K562 (cell line): Measurements from ENCODE around the gene CECR2. TPM values are rescaled to one million over a fixed set of nuclear protein-coding genes. Genes with fewer than 3 reads are reported as not detected.

Experiments
- ATAC-seq: fragments of 200-7000 bp; cut with Tn5 transposase; 3 replicates; pipeline ENCODE4 v1.9.1; 2020; ENCODE audit warnings: moderate library complexity
- BruUV-seq: library from RNA; stranded (reverse); fragments of 400-500 nt; replicated peaks from 2 replicates; lab custom pipeline; 2021; lab: Mats Ljungman, UMichigan
- CTCF ChIA-PET: fragments of 300-600 bp; formaldehyde crosslinking; extraction: SDS; loops from one replicate; lab custom pipeline; 2021; ENCODE audit warnings: low intra/inter-chr PET ratio; lab: Yijun Ruan, JAX
- POLR2A ChIA-PET: fragments of 300-600, 350-650 bp; sonication (Branson Sonifier 250); formaldehyde crosslinking; extraction: SDS; loops from one replicate; lab custom pipeline; 2021; ENCODE audit warnings: antibody characterized with exemption, inconsistent platforms; lab: Yijun Ruan, JAX
- DNase-seq, 4 experiments: peaks; one replicate each; pipeline versions ENCODE4 v3.0.0 to v3.0.0-alpha.2; 2011 to 2018; ENCODE audit warnings: low spot score in 3 of 4, mixed read lengths in 3 of 4; ENCODE audit errors: extremely low read depth in 1 of 4
- FAIRE-seq: peaks from 2 replicates; lab custom pipeline; 2011; peaks lifted over from hg19 to GRCh38; lab: Jason Lieb, UNC
- H2AFZ ChIP-seq: 2 replicates; pipeline ENCODE4 v1.6.0; 2011; ENCODE audit warnings: low read depth, low read length, control low read depth, inconsistent platforms
- H3K27ac ChIP-seq: fragments of 200-600 bp; 3 replicates; pipeline ENCODE4 v1.8.0; 2011; ENCODE audit warnings: low read depth, mild to moderate bottlenecking, control low read depth, inconsistent platforms, low read length, moderate library complexity, mixed read lengths; ENCODE audit errors: extremely low read depth
- H3K27me3 ChIP-seq, 2 experiments: fragments of 300-600 bp in 1 of 2; 2 replicates in 1 of 2; 3 replicates in 1 of 2; pipeline versions ENCODE4 v1.6.0 to v1.8.0; 2011; ENCODE audit warnings: inconsistent platforms in 2 of 2, low read length in 2 of 2, mild to moderate bottlenecking in 1 of 2, mixed read lengths in 1 of 2, moderate library complexity in 1 of 2; ENCODE audit not compliant: control insufficient read depth in 2 of 2, insufficient read depth in 2 of 2
- H3K36me3 ChIP-seq: fragments of 300-600 bp; 3 replicates; pipeline ENCODE4 v1.8.0; 2011; ENCODE audit warnings: mild to moderate bottlenecking, low read length, inconsistent platforms; ENCODE audit not compliant: control insufficient read depth, insufficient read depth
- H3K4me1 ChIP-seq, 2 experiments: fragments of 200-600 bp in 1 of 2; replicated peaks in 1 of 2; 2 replicates in 1 of 2; 3 replicates in 1 of 2; pipeline versions ENCODE4 v1.5.1 to v1.8.0; 2011; ENCODE audit warnings: inconsistent platforms in 2 of 2, low read length in 2 of 2, mild to moderate bottlenecking in 1 of 2, mixed read lengths in 1 of 2, moderate library complexity in 1 of 2; ENCODE audit not compliant: control insufficient read depth in 2 of 2, insufficient read depth in 2 of 2
- H3K4me2 ChIP-seq: 2 replicates; pipeline ENCODE4 v1.6.1; 2011; ENCODE audit warnings: low read length, control low read depth, inconsistent platforms, mixed read lengths; ENCODE audit not compliant: insufficient read depth
- H3K4me3 ChIP-seq: fragments of 200-600 bp; sonication (generic), shearing (Covaris generic); 2 replicates; pipeline ENCODE4 v1.5.1; 2016; ENCODE audit warnings: control low read depth, inconsistent platforms
- H3K79me2 ChIP-seq: fragments of 200-600 bp; 3 replicates; pipeline ENCODE4 v1.8.0; 2011; ENCODE audit warnings: low read length, inconsistent platforms; ENCODE audit not compliant: control insufficient read depth, insufficient read depth
- H3K9ac ChIP-seq, 2 experiments: 2 replicates each; pipeline versions ENCODE4 v1.6.0 to v1.6.1; 2011; ENCODE audit warnings: low read depth in 2 of 2, low read length in 2 of 2, control low read depth in 1 of 2, inconsistent platforms in 1 of 2, mild to moderate bottlenecking in 1 of 2, mixed read lengths in 1 of 2; ENCODE audit not compliant: insufficient read depth in 1 of 2
- H3K9me1 ChIP-seq: one replicate; pipeline ENCODE4 v1.6.0; 2011; ENCODE audit warnings: inconsistent platforms, mild to moderate bottlenecking, low read length, moderate library complexity; ENCODE audit not compliant: control insufficient read depth, insufficient read depth
- H3K9me3 ChIP-seq: replicated peaks from 2 replicates; pipeline ENCODE4 v1.5.1; 2011; ENCODE audit warnings: low read depth, low read length, inconsistent platforms; ENCODE audit not compliant: control insufficient read depth, insufficient read depth
- H4K20me1 ChIP-seq: replicated peaks from 2 replicates; pipeline ENCODE4 v1.6.1; 2011; ENCODE audit warnings: low read length, inconsistent platforms, mixed read lengths; ENCODE audit not compliant: control insufficient read depth, insufficient read depth
- ASH1L ChIP-seq: fragments of 450-650 bp; IDR thresholded peaks from 2 replicates; pipeline ENCODE4 v1.6.1; 2018; ENCODE audit warnings: borderline replicate concordance, mild to moderate bottlenecking, low read depth; ENCODE audit not compliant: partially characterized antibody
- ATF1 ChIP-seq, 2 experiments: fragments of 450-650 bp in 1 of 2; IDR thresholded peaks; 2 replicates each; pipeline ENCODE4 v1.6.1; 2016; ENCODE audit warnings: missing compliant biosample characterization in 1 of 2, missing genetic modification characterization in 1 of 2
- CEBPB ChIP-seq: fragments of 450-650 bp; IDR thresholded peaks from 2 replicates; pipeline ENCODE4 v1.6.1; 2016; ENCODE audit warnings: missing genetic modification characterization, missing compliant biosample characterization
- NR2C2 ChIP-seq, 2 experiments: fragments of 200-800 bp in 1 of 2; sonication (Bioruptor generic) in 1 of 2; sonication (generic) in 1 of 2; formaldehyde crosslinking in 1 of 2; IDR thresholded peaks; 2 replicates each; pipeline versions ENCODE4 v1.6.1 to v1.8.0; 2016 to 2022; ENCODE audit warnings: mild to moderate bottlenecking in 1 of 2, missing compliant biosample characterization in 1 of 2, missing genetic modification characterization in 1 of 2, missing genetic modification reagents in 1 of 2
- WGBS: fragments of 100-300 bp; shearing (Covaris generic); methylation state at CpG from one replicate; pipeline ENCODE4 v1.1.6; 2016; ENCODE audit warnings: low coverage, mixed read lengths; ENCODE audit not compliant: insufficient coverage; ENCODE audit errors: missing lambda C conversion rate; 5-methylcytosine and 5-hydroxymethylcytosine counted together
- in situ Hi-C: fragments of 300-500 bp; cut with MboI; formaldehyde crosslinking; loops from 4 replicates; pipeline ENCODE4 v1.15.0; 2018; ENCODE audit warnings: inconsistent platforms, mixed read lengths
- intact Hi-C: fragments of 100-400 bp; cut with micrococcal nuclease; formaldehyde crosslinking; loops from 2 replicates; pipeline ENCODE4 v1.14.2; 2022
- polyA plus RNA-seq, 8 experiments: library from polyadenylated mRNA; depleted of rRNA in 4 of 8; stranded (reverse) in 5 of 8; unstranded in 3 of 8; fragments of >200 nt; fragmentation: Nextera tagmentation in 2 of 8; fragmentation: Illumina TruSeq in 1 of 8; extraction: Ambion mirVana in 2 of 8; extraction: Trizol in 1 of 8; gene quantifications; 2 replicates each; pipeline versions ENCODE4 v1.2.1 to v1.2.3, GENCODE V29; 2011 to 2014; ENCODE audit warnings: inconsistent platforms in 1 of 8, missing spikeins in 1 of 8
- total RNA-seq, 7 experiments: library from RNA; depleted of rRNA in 6 of 7; stranded (reverse); fragments of >200 nt in 6 of 7; fragmentation: Illumina TruSeq in 2 of 7; extraction: Trizol in 2 of 7; gene quantifications; 2 replicates each; pipeline versions ENCODE4 v1.2.1 to v1.2.3, GENCODE V29; 2011 to 2021; ENCODE audit warnings: low replicate concordance in 1 of 7
- TF ChIP-seq, protein P1 (sequence below): fragments of 250-450 bp; sonication (Bioruptor Pico); IDR thresholded peaks from 2 replicates; pipeline ENCODE4 v1.9.0; 2021; ENCODE audit warnings: mild to moderate bottlenecking, inconsistent platforms
- TF ChIP-seq, protein P2 (sequence below): fragments of 450-650 bp; IDR thresholded peaks from 2 replicates; pipeline ENCODE4 v1.6.1; 2016; ENCODE audit warnings: borderline replicate concordance

The CECR2 gene
- total and polyA plus RNA-seq, 9 of the 15 experiments (the other 6 are each of a cell fraction or from before 2014, with no cell fraction given): 0.01 to 1.00 (median 0.27) TPM

DNA sequence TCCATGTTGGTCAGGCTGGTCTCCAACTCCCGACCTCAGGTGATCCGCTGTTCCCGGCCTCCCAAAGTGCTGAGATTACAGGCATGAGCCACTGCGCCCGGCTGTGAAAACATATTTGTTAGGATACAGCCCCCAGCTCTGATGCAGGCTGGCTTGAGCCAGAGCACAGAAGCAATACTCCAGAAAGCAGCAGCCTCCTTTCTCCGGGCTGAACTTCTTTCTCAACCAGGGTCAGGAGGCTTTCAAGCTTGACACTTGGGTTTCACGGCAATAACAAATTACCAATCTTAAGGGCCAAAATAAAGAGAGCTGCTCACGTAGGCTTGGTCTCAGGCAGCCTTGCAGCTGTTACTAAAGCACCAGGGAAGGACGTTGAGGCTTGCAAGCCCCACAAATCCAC lies 10.8 kb upstream of the CECR2 start:
- in situ Hi-C loops: no loop called here
- no TSS peak for BruUV-seq

More for the DNA sequence above, 10.8 kb upstream of the CECR2 start:
- Histone ChIP-seq H4K20me1 (no peaks in the 10 kb centered on the region), H3K27me3 (peaks cover 5 to 13% of the 10 kb centered on the region in 2 experiments; a peak in 2 of 5 replicates), H3K4me1 (no peaks in the 10 kb centered on the region; a peak in 1 of 5 replicates), H3K27ac (no peak overlapping the region), H3K79me2 (no peaks in the 10 kb centered on the region), H3K9me3 (no peaks in the 10 kb centered on the region), H3K36me3 (no peaks in the 10 kb centered on the region), H3K9me1 (no peaks in the 10 kb centered on the region), H2AFZ (no peak overlapping the region), H3K4me3 (no peak overlapping the region), H3K4me2 (no peak overlapping the region), H3K9ac (no peak overlapping the region)
- intact Hi-C loops: no loop called here
- no peak for FAIRE-seq
- DNase-seq: no peak
- no peak for ATAC-seq
- TF ChIP-seq NR2C2 (CRISPR knock-in tag; IDR thresholded peaks at IDR 0.05): no peak
- no peak for TF ChIP-seq NR2C2 (tag; IDR thresholded peaks at IDR 0.05)
- TF ChIP-seq ATF1 (CRISPR knock-in tag; IDR thresholded peaks at IDR 0.05): no peak
- TF ChIP-seq ATF1 (tag; IDR thresholded peaks at IDR 0.05): no peak
- no peak for TF ChIP-seq CEBPB
- TF ChIP-seq, protein P1, sequence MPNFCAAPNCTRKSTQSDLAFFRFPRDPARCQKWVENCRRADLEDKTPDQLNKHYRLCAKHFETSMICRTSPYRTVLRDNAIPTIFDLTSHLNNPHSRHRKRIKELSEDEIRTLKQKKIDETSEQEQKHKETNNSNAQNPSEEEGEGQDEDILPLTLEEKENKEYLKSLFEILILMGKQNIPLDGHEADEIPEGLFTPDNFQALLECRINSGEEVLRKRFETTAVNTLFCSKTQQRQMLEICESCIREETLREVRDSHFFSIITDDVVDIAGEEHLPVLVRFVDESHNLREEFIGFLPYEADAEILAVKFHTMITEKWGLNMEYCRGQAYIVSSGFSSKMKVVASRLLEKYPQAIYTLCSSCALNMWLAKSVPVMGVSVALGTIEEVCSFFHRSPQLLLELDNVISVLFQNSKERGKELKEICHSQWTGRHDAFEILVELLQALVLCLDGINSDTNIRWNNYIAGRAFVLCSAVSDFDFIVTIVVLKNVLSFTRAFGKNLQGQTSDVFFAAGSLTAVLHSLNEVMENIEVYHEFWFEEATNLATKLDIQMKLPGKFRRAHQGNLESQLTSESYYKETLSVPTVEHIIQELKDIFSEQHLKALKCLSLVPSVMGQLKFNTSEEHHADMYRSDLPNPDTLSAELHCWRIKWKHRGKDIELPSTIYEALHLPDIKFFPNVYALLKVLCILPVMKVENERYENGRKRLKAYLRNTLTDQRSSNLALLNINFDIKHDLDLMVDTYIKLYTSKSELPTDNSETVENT (CRISPR knock-in tag): no peak
- TF ChIP-seq, protein P2, sequence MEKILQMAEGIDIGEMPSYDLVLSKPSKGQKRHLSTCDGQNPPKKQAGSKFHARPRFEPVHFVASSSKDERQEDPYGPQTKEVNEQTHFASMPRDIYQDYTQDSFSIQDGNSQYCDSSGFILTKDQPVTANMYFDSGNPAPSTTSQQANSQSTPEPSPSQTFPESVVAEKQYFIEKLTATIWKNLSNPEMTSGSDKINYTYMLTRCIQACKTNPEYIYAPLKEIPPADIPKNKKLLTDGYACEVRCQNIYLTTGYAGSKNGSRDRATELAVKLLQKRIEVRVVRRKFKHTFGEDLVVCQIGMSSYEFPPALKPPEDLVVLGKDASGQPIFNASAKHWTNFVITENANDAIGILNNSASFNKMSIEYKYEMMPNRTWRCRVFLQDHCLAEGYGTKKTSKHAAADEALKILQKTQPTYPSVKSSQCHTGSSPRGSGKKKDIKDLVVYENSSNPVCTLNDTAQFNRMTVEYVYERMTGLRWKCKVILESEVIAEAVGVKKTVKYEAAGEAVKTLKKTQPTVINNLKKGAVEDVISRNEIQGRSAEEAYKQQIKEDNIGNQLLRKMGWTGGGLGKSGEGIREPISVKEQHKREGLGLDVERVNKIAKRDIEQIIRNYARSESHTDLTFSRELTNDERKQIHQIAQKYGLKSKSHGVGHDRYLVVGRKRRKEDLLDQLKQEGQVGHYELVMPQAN: no peak
- no peak for TF ChIP-seq ASH1L
- WGBS: 5% methylated on average over 9 of the region's 9 CpGs
- ChIA-PET POLR2A (interaction anchor here (0.6 kb wide), 2 partner anchors 9 to 63 kb away, joined by 3 to 4 read pairs; no protein-coding TSS in a partner anchor), CTCF (no interaction called here)
